Choroid plexus epithelial cell (primary cell): ENCODE data around the gene HCFC1.

ENCODE experiments used
- DNase-seq: peaks from one replicate; pipeline ENCODE4 v3.0.0-alpha.2; 2010; ENCODE audit warnings: low read depth
- H3K4me3 ChIP-seq: 2 replicates; pipeline ENCODE4 v1.5.1; 2011; ENCODE audit warnings: low read depth, mild to moderate bottlenecking, control low read depth, low read length, moderate library complexity
- CTCF ChIP-seq: conservative IDR thresholded peaks from 2 replicates; pipeline ENCODE4 v1.5.1; 2011; ENCODE audit warnings: low read depth, mild to moderate bottlenecking, control low read depth, inconsistent platforms, low read length, moderate library complexity

Gene HCFC1

GRCh38 chrX:153921070-153921469 lies 50.5 kb downstream of the HCFC1 start:
- TF ChIP-seq CTCF, result no peak
- DNase-seq, result no peak
- no peak overlapping the region for H3K4me3 ChIP-seq

- no peak for TF ChIP-seq CTCF
- no peak overlapping the region for H3K4me3 ChIP-seq
- DNase-seq, result no peak
Observed at GRCh38 chrX:153920546-153920945, 51.1 kb downstream of the HCFC1 start.

- no peak for TF ChIP-seq CTCF
- no peak for DNase-seq
Observed at GRCh38 chrX:153919281-153919680, 52.3 kb downstream of the HCFC1 start.

GRCh38 chrX:153917869-153918268 lies 53.7 kb downstream of the HCFC1 start:
- no peak for TF ChIP-seq CTCF
- H3K4me3 ChIP-seq, result no peak overlapping the region
- DNase-seq, result no peak

More at GRCh38 chrX:153919281-153919680, 52.3 kb downstream of the HCFC1 start:
- no peak overlapping the region for H3K4me3 ChIP-seq

- H3K4me3 ChIP-seq, result no peak overlapping the region
- no peak for TF ChIP-seq CTCF
- DNase-seq, result no peak
Observed at GRCh38 chrX:153913701-153914100, 57.9 kb downstream of the HCFC1 start.

GRCh38 chrX:153913211-153913610 lies 58.4 kb downstream of the HCFC1 start:
- TF ChIP-seq CTCF, result no peak
- no peak for DNase-seq
- no peak overlapping the region for H3K4me3 ChIP-seq

- no peak for TF ChIP-seq CTCF
- no peak overlapping the region for H3K4me3 ChIP-seq
- no peak for DNase-seq
Observed at GRCh38 chrX:153911798-153912197, 59.8 kb downstream of the HCFC1 start.
